Breast epithelium (tissue), 4 donors: Measurements from ENCODE around the gene LMNTD1. TPM values are rescaled to one million over a fixed set of nuclear protein-coding genes. Genes with fewer than 3 reads are reported as not detected.

Source experiments
- DNase-seq, 2 donors: peaks; one replicate each; pipeline ENCODE4 v3.0.0-alpha.2; 2019; ENCODE audit warnings: low spot score in 2 of 2
- H3K27ac ChIP-seq, 2 donors: fragments of 200-600 bp; sonication (generic) in 1 of 2; one replicate each; pipeline ENCODE4 v1.5.1; 2016 to 2019; ENCODE audit warnings: mild to moderate bottlenecking in 1 of 2
- H3K27me3 ChIP-seq, 2 donors: fragments of 200-600 bp; sonication (generic) in 1 of 2; one replicate each; pipeline versions ENCODE4 v1.5.1 to v1.6.0; 2017 to 2019; ENCODE audit warnings: control low read depth in 1 of 2, mild to moderate bottlenecking in 1 of 2
- H3K36me3 ChIP-seq: fragments of 200-600 bp; one replicate; pipeline ENCODE4 v1.5.1; 2019
- H3K4me1 ChIP-seq, 2 donors: fragments of 200-600 bp; sonication (generic); one replicate each; pipeline ENCODE4 v1.5.1; 2016 to 2019; ENCODE audit warnings: control low read depth in 1 of 2
- H3K4me3 ChIP-seq, 3 donors: fragments of 200-600 bp; sonication (generic); 1 replicate in 2 of 3; 2 replicates in 1 of 3; pipeline ENCODE4 v1.5.1; 2016 to 2019; ENCODE audit warnings: mild to moderate bottlenecking in 3 of 3, moderate library complexity in 2 of 3
- H3K9me3 ChIP-seq, 2 donors: fragments of 200-600 bp; sonication (generic) in 1 of 2; one replicate each; pipeline ENCODE4 v1.5.1; 2016 to 2019; ENCODE audit warnings: control low read depth in 1 of 2
- POLR2A ChIP-seq: fragments of 450-650 bp; IDR thresholded peaks from one replicate; pipeline ENCODE4 v1.6.1; 2016; ENCODE audit warnings: antibody characterized with exemption, mild to moderate bottlenecking, moderate library complexity
- POLR2AphosphoS5 ChIP-seq, 3 donors: sonication (generic); formaldehyde crosslinking; IDR thresholded peaks; one replicate each; pipeline ENCODE4 v1.6.1; 2017; ENCODE audit warnings: antibody characterized with exemption in 3 of 3
- intact Hi-C: fragments of 100-400 bp; cut with DNase I; formaldehyde crosslinking; loops from one replicate; pipeline ENCODE4 v1.15.1; 2023; ENCODE audit warnings: low total_unique reads
- total RNA-seq, 3 donors: library from RNA; depleted of rRNA; stranded (reverse); fragments of >200 nt; gene quantifications; one replicate each; pipeline ENCODE4 v1.1.0, GENCODE V29; 2016
- TF ChIP-seq, protein P1 (sequence below), 3 donors: fragments of 450-650 bp; IDR thresholded peaks; one replicate each; pipeline ENCODE4 v1.5.1; 2016 to 2017; ENCODE audit warnings: antibody characterized with exemption in 3 of 3, mild to moderate bottlenecking in 3 of 3, moderate library complexity in 3 of 3

The LMNTD1 gene
- total RNA-seq, 3 donors from 2014 or later = not detected

DNA sequence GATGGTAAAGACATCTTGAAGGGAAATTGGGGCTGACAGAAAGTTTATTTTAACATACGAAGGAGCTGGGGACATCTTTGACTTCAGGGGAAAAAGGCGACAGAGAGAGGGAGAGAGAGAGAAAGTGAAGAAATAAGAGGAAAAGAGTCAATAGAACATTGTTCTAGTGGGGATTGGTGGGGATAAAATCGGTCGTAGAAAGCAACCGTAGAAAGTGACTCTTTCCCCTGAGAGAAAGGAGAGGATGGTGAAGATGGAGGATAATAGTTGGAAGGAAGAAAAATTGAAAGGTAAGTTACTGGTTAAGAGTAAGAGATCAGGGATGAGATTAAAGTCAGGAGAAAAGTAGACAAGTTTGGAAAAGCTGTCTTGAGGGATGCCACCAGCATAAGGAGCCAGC lies 75.9 kb downstream of the LMNTD1 start:
- DNase-seq = no peak
- TF ChIP-seq, protein P1, sequence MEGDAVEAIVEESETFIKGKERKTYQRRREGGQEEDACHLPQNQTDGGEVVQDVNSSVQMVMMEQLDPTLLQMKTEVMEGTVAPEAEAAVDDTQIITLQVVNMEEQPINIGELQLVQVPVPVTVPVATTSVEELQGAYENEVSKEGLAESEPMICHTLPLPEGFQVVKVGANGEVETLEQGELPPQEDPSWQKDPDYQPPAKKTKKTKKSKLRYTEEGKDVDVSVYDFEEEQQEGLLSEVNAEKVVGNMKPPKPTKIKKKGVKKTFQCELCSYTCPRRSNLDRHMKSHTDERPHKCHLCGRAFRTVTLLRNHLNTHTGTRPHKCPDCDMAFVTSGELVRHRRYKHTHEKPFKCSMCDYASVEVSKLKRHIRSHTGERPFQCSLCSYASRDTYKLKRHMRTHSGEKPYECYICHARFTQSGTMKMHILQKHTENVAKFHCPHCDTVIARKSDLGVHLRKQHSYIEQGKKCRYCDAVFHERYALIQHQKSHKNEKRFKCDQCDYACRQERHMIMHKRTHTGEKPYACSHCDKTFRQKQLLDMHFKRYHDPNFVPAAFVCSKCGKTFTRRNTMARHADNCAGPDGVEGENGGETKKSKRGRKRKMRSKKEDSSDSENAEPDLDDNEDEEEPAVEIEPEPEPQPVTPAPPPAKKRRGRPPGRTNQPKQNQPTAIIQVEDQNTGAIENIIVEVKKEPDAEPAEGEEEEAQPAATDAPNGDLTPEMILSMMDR (IDR thresholded peaks at IDR 0.05) = no peak
- TF ChIP-seq POLR2AphosphoS5 (IDR thresholded peaks at IDR 0.05) = no peak
- TF ChIP-seq POLR2A = no peak
- H3K4me3 ChIP-seq = no peak overlapping the region
- H3K27ac ChIP-seq = no peak overlapping the region
- intact Hi-C loops = no loop called here
- no peaks in the 10 kb centered on the region for H3K4me1 ChIP-seq
- no peaks in the 10 kb centered on the region for H3K36me3 ChIP-seq
- no peaks in the 10 kb centered on the region for H3K27me3 ChIP-seq
- no peaks in the 10 kb centered on the region for H3K9me3 ChIP-seq

DNA sequence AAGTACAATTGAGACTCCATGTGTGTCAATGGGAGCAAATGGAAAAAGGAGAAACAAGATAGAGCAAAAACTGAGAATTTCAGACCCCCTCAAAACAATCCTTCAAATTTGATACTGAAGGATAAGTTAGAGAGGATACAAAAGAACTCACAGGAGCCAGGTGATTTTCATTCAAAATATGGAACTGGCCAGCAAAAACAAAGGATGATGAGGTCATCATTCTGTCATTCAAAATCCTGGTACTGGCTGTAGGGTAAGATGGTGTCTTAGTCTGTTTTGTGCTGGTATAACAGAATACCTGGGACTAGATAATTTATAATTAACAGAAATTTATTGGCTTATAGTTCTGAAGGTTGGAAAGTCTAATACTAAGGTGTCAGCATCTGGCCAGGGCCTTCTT lies 80.6 kb downstream of the LMNTD1 start:
- Histone ChIP-seq H3K36me3 (no peaks in the 10 kb centered on the region), H3K27me3 (no peaks in the 10 kb centered on the region), H3K4me3 (no peak overlapping the region), H3K4me1 (no peaks in the 10 kb centered on the region), H3K9me3 (no peaks in the 10 kb centered on the region), H3K27ac (no peak overlapping the region)
- intact Hi-C loops = no loop called here
- TF ChIP-seq POLR2A = no peak
- DNase-seq = no peak

DNA sequence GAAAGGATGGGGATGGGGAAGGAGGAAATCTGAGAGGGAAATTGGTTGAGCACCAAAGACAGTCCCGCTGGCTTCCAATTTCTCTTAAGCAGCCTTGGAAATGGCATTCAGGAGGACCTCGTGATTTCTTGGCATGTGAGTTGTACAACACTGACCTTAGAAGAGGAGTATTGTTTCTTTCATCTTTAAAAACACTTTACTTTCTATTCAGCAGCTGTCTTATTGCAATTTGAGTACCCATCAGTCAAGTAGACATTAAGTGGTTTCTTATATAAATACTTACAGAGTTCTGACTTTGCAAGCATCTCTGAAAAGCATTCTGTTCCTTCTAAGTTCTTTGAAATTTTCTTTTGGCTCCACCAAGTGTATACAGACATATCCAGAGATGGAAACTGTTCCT lies 83.2 kb downstream of the LMNTD1 start:
- TF ChIP-seq POLR2AphosphoS5 (IDR thresholded peaks at IDR 0.05) (no peak), POLR2A (no peak)
- TF ChIP-seq, protein P1 (IDR thresholded peaks at IDR 0.05) = no peak
- Histone ChIP-seq H3K4me1 (no peaks in the 10 kb centered on the region), H3K27ac (no peak overlapping the region), H3K36me3 (no peaks in the 10 kb centered on the region), H3K9me3 (no peaks in the 10 kb centered on the region), H3K4me3 (no peak overlapping the region), H3K27me3 (no peaks in the 10 kb centered on the region)
- no peak for DNase-seq
- intact Hi-C loops = no loop called here

DNA sequence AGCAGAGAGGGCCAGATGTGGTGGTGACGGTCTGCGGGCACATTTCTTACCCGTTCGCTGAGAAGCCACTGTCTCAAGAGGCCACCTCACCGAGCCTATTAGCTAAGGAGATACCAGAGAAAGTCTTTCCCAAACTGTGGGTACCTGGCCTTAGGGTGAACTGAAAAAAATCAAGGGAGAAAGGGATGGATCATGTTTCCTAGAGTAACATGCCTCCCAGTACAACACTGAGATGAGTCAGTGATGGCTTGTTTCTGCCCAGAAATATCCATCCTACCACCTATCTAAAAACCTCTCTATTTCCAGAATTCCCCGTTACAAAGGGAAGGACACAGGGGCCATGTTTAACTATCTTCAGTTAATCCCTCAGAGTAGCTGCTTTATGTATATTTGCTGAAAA lies 83.7 kb downstream of the LMNTD1 start:
- intact Hi-C loops = no loop called here
- Histone ChIP-seq H3K9me3 (no peaks in the 10 kb centered on the region), H3K27me3 (no peaks in the 10 kb centered on the region), H3K27ac (no peak overlapping the region), H3K4me1 (no peaks in the 10 kb centered on the region), H3K4me3 (no peak overlapping the region), H3K36me3 (no peaks in the 10 kb centered on the region)
- TF ChIP-seq POLR2A (no peak), POLR2AphosphoS5 (IDR thresholded peaks at IDR 0.05) (no peak)
- TF ChIP-seq, protein P1 (IDR thresholded peaks at IDR 0.05) = no peak
- no peak for DNase-seq

DNA sequence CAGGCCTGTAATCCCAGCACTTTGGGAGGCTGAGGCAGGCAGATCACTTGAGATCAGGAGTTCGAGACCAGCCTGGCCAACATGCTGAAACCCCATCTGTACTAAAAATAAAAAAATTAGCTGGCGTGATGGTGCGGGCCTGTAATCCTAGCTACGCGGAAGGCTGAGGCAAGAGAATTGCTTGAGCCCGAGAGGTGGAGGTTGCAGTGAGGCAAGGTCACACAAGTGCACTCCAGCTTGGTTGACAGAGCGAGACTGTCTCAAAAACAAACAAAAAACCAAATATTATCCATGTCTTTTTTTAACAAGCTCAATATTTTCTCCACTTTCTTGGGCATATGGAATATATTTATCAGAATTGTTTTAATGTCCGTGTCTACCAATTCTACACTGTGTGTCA lies 89.6 kb downstream of the LMNTD1 start:
- no peak overlapping the region for H3K4me3 ChIP-seq
- intact Hi-C loops = no loop called here
- H3K27ac ChIP-seq = no peak overlapping the region
- H3K9me3 ChIP-seq = no peaks in the 10 kb centered on the region
- no peaks in the 10 kb centered on the region for H3K36me3 ChIP-seq
- no peaks in the 10 kb centered on the region for H3K27me3 ChIP-seq
- DNase-seq = no peak
- TF ChIP-seq POLR2AphosphoS5 (IDR thresholded peaks at IDR 0.05) (no peak), POLR2A (no peak)
- TF ChIP-seq, protein P1 (IDR thresholded peaks at IDR 0.05) = no peak
- H3K4me1 ChIP-seq = no peaks in the 10 kb centered on the region

DNA sequence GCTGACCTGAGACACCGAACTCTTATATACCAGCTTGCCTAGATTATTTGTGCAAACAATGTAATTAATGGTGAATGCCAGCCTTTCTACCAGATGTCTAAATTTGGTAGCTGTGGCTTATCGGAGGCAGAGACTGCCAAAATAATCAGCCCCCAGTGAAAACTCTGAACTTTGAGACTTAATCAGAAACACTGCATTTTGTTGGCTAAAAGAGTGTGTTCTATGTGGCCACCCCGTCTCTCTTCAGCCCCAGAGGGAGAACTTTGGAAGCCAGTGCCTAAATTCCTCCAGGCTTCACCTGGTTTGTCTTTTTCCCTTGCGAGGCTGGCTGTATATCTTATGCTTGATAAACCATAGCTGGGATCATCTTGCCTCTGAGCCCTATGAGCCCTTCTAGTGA lies 90.1 kb downstream of the LMNTD1 start:
- Histone ChIP-seq H3K27me3 (no peaks in the 10 kb centered on the region), H3K4me3 (no peak overlapping the region), H3K36me3 (no peaks in the 10 kb centered on the region), H3K27ac (no peak overlapping the region), H3K4me1 (no peaks in the 10 kb centered on the region), H3K9me3 (no peaks in the 10 kb centered on the region)
- DNase-seq = no peak
- TF ChIP-seq POLR2AphosphoS5 (IDR thresholded peaks at IDR 0.05) (no peak), POLR2A (no peak)
- TF ChIP-seq, protein P1 (IDR thresholded peaks at IDR 0.05) = no peak
- intact Hi-C loops = no loop called here
